ENCODE results near the gene EML1.

Gene EML1

DNA sequence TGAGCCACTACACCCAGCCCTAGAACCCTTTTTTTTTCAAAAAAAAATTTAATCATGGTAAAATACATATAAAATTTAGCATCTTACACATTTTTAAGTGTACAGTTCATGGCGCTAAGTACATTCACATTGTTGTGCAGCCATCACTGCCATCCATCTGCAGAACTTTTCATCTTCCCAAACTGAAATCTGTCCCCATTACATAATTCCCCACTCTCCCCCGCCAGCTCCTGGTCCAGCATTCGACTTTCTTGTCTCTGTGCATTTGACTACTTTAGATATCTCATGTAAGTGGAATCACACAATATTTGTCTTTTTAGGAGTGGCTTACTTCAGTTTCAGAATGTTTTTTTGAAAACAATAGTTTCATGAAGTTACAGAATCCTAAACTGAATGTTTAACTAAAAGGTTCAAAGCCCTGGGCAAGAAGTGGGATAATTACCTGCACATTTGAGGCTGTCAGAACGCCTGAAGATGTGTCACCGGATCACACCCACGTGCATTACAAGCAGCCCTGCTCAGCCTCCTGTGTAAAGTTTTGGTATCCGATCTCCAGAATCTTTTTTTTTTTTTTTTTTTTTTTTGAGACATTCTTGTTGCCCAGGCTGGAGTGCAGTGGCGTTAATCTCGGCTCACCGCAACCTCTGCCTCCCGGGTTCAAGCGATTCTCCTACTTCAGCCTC is 12.7 kb downstream of the EML1 start:
- no peak for DNase-seq (ENCODE audit: low spot score)

DNA sequence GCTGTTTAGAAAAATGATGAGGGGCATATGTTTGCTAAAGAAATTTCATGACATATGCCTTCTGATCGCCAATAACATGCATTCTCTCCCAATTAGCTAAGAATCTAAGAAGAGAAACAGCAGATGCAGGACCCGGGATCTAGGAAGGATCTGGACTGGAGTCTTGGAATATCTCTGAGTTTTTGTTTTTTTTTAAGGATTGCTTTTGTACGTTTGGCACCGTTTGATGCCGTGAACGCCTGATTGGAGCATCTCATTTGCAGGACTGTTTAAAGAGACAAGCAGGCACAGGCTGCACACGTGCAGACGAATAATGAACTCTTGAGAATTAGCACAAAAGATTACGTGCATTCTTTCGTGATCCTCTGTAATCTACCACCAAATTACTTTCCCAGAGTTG is 13.6 kb downstream of the EML1 start:
- no peak for DNase-seq (ENCODE audit: low spot score)

DNA sequence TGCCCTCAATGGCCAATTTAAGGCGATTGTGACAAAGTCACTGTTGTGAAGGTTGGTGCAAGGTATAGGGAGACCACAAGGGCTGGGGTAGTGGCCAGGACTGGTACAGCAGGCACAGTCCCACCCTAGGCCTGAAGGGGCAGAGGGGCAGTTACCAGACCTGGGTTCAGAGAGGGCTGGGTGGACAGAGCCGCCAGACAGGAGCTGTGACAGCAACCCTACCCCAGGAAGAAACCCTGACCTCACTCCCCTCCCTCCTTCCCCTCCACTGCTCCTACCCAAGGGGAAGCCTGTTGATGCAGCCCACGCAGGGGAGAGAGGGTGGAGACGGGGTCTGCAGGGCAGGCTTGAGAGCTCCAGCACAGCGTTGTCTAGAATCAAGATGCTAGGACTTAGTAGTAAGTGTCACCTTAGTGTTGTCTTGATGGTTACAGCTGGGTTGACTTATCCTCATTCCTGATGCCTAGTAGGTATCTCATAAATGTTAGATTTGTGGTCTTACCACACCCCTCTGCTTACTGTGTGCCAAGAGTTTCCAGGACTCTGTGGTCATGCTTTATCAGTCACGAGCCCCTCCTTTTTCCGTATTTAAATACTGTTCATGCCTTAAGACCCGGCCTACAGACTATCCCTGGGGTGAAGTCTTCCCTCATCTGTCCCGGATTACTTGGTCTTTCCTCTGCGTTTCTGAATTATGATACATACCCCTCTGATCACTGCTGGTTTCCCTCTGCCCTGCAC is 14.4 kb downstream of the EML1 start:
- peak; percentile 11 for DNase-seq (ENCODE audit: low spot score)

GRCh38 chr14:99808154-99808505 is 14.9 kb downstream of the EML1 start:
- no peak for DNase-seq (ENCODE audit: low spot score)

DNA sequence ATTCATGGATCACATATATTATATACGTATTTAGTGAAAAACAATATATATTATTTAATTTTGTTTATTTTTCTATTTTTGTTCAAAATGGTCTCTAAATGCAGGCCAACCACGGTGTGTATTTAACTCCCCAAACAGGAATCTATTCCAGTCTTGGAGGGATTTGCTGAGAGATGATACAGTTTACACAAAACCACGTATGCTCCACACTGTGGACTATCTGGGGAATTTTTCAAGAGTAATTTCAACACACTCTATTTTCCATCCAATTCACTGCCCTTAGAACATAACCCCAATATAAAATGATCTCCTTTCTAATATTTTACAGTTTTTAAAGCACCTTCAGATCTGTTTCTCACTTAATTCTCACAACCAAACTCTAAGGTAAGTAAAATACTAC is 15.3 kb downstream of the EML1 start:
- DNase-seq (ENCODE audit: low spot score) = no peak

DNA sequence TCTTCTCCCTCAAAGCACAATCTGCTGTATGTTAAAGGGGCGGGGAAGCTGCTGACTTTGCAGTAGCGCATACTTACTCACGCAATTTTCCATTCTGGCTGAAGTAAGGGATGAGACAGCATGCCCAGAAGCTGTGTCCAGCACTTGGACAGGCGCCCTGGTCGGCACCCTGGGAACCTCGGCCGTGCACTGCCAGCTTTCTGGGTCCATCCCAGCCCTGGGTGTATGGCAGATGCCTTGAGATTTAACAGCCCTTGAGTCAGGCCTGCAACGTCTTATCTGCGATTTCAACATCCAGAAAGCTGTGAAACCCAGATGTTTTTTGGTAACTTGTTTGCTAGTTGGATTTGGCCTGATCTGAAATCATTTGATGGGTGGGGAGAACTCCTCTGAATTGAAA is 16.1 kb downstream of the EML1 start:
- no peak for DNase-seq (ENCODE audit: low spot score)

DNA sequence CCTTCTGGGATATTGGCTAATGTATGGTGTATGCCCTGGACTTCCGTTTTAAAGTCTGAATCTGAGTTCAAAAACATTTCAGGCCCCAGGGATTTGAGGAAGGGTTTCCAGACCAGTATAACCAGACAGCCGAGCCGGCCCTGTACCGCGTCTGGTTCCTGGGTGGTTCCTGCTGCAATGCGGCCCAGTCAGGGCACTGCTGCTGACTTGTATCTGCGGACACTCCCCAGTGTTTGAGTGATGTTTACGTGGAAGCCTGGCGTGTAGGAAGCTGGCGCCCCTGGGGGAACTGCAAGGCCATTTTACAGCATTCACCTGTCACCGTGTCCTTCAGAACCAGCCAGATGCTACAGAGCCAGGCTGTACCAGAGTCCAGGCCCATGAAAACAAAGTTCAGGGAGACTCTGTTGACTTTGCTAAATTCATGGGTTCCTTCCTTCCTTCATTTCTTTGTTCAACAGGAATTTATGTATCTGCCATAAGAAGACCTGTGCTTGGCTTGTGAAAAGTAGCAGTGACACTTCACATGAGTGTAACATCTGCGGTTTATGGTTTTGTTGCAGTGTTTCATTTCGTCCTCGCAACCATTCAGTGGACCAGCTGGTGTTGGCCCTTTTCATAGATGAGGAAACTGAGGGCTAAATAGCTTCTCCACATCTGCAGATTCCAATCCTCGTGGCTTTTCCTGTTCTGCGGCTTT is 16.8 kb downstream of the EML1 start:
- no peak for DNase-seq (ENCODE audit: low spot score)

GRCh38 chr14:99810559-99810874 is 17.3 kb downstream of the EML1 start:
- no peak for DNase-seq (ENCODE audit: low spot score)

DNA sequence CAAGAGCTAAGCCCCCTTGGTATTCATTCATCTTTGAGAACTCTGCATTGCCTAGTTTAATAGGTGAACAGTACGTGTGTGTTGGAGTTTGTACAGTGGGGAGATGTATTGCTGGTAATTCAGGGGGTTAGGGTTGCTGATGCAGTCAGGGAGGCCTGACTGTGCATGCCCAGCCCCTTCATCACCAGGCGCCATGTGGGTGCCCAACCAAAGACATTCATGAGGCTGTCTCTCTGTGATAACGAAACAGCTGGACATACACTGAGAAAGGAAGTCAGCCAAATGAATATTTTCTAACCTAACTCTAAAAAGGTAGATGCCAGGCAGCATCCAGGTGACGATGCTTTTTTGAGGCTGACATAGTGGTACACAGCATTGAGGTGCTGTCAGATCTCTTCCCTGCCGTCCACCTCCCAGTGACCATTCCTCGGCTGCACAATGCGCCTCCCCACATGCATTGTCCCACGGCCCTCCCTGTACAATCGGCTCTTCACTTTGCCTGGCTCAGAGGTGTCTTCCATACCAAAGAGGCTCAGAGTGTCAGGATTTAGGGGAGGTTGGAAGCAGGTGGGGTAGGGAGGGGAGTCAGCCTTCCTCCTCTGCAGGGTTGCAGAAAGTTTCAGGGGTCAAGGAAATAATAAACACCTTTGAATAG is 19.0 kb downstream of the EML1 start:
- no peak for DNase-seq (ENCODE audit: low spot score)

DNA sequence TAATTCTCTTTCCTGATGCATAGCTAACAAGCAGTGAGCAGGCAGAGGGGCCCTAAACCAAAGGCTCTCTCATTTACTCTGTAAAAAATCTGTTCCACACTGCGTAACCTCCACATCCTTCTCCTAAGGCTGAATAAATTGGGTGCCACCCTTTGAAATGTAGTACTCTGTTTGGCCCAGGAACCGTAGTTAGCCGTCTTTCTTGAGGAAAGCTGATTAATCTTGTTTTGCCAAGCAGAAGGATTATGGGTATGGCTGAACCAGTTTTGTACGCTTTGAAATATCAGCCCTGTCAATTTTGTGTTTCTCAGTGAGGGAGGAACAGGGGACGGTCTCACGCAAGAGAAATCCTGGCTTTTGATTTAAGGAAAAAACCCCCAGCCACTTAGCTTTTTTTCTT is 19.7 kb downstream of the EML1 start:
- no peak for DNase-seq (ENCODE audit: low spot score)

GRCh38 chr14:99815696-99816095 is 22.5 kb downstream of the EML1 start:
- DNase-seq (ENCODE audit: low spot score) = no peak

DNA sequence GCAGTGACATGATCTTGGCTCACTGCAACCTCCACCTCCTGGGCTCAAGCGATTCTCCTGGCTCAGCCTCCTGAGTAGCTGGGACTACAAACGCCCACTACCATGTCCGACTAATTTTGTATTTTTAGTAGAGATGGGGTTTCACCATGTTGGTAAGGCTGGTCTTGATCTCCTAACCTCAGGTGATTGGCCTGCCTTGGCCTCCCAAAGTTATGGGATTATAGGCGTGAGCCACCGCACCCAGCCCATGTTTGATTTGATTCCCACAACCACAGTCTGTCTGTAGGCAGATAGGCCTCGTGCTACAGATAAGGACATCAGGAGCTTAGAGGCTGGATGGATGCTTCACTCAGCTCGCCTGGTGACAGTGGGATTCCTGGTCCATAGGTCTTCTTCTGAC is 23.0 kb downstream of the EML1 start:
- no peak for DNase-seq (ENCODE audit: low spot score)

DNA sequence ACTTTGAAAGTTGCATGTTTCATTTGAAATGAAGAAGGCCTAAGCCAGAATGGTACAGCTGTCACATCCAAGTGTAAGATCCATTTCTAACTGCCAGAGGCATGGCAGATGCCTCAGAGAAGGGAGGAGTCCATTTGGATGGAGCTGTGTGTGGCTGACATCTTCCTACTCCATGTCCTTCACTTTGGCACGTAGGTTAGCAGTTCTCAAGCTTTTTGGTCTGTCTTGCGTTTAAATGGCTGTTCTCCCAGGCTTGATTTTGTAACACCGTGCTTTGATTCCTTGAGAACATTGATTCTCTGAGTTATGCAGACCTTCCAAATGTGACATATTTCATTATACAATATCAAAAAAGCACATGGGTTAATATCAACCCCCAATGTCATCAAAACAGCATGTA is 23.4 kb downstream of the EML1 start:
- no peak for DNase-seq (ENCODE audit: low spot score)

- DNase-seq (ENCODE audit: low spot score) = no peak
Measured at GRCh38 chr14:99817331-99817730, 24.1 kb downstream of the EML1 start.

- DNase-seq (ENCODE audit: low spot score) = no peak
Measured at GRCh38 chr14:99818503-99819036, 25.4 kb downstream of the EML1 start.

DNA sequence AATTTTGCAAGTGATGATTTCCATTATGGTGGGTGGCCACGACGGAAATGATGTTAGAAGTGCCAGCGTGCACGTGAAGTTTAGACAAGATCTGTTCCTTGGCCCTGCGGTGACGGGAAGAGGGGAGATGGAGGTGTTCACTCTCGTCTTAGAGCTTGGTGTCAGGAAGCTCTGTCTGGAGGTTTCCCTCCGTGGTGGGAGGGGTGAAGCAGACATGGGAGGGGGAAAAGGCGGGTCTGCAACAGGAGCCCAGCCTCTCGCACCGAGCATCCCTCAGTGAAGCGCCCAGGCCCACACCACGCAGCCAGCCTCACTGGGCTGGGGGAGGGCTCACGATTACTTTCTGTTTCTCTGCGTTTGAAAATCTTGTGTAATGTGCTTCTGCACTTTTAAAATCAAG is 26.3 kb downstream of the EML1 start:
- DNase-seq (ENCODE audit: low spot score) = no peak

DNA sequence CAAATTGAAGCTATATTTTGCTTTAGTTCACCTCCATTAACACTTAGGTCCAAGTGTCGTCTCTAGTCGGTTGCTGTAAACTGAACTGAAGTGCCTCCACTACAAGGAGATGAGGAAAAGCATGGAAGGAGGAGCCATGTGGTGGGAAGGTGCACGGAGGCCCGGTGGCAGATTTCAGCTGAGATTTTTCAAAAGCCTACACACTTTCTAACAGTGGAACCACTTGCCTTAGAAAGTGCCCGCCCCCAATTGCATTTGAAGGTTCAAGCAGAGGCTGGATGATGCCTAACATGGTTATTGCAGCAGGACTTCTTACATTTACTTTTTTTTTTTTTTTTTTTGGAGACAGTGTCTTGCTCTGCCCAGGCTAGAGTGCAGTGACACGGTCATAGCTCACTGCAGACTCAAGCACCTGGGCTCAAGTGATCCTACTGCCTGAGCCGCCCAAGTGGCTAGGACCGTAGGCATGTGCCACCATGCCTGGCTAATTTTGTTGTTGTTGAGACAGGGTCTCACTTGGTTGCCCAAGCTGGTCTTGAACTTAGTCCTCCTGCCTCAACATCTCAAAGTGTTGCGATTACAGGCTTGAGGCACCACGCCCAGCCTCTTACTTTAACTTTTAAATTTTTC is 27.6 kb downstream of the EML1 start:
- peak; percentile 59 for DNase-seq (ENCODE audit: low spot score)

- DNase-seq (ENCODE audit: low spot score) = peak; percentile 33
Measured at GRCh38 chr14:99821519-99822508, 28.6 kb downstream of the EML1 start.

GRCh38 chr14:99822800-99823455 is 29.7 kb downstream of the EML1 start:
- DNase-seq (ENCODE audit: low spot score) = no peak

DNA sequence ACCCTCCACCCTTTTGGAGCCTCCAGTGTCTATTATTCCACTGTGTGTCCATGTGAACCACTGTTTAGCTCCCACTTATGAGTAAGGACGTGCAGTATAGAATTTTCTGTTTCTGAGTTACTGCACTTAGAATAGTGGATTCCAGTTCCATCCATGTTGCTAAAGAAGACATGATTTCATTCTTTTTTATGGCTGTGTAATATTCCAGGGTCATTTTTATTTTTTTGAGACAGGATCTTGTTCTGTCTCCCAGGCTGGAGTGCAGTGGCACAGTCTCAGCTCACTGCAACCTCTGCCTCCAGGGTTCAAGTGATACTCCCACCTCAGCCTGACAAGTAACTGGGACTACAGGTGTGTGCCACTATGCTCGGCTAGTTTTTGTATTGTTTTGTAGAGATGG is 31.6 kb downstream of the EML1 start:
- no peak for DNase-seq (ENCODE audit: low spot score)

- no peak for DNase-seq (ENCODE audit: low spot score)
Measured at GRCh38 chr14:99829450-99829849, 36.2 kb downstream of the EML1 start.

Measured in NAMALWA (cell line).